B cell (primary cell): ENCODE results near the gene HTT. TPM values are rescaled to one million over a fixed set of nuclear protein-coding genes. Genes with fewer than 3 reads are reported as not detected.

Source experiments
- ATAC-seq: fragments of 200-7000 bp; cut with Tn5 transposase; one replicate; pipeline ENCODE4 v1.10.0; 2021; ENCODE audit warnings: low read depth, mild to moderate bottlenecking, moderate number of reproducible peaks, moderate library complexity
- CTCF ChIA-PET: fragments of 350-600 bp; sonication (Branson Sonifier 250); formaldehyde crosslinking; loops from one replicate; lab custom pipeline; 2021; ENCODE audit warnings: antibody characterized with exemption, inconsistent platforms; lab: Charles Lee
- POLR2A ChIA-PET: fragments of 350-600 bp; sonication (Branson Sonifier 250); formaldehyde crosslinking; loops from one replicate; lab custom pipeline; 2021; ENCODE audit warnings: antibody characterized with exemption; lab: Charles Lee
- DNase-seq: peaks from one replicate; pipeline ENCODE4 v3.0.0; 2013
- H2AFZ ChIP-seq: 2 replicates; pipeline ENCODE4 v1.6.1; 2012; ENCODE audit warnings: mild to moderate bottlenecking, low read depth, low read length; ENCODE audit not compliant: insufficient read depth, poor library complexity, severe bottlenecking
- H3K27ac ChIP-seq, 2 donors: 1 replicate in 1 of 2; 2 replicates in 1 of 2; pipeline ENCODE4 v1.5.1; 2012 to 2013; ENCODE audit warnings: low read length in 2 of 2, mild to moderate bottlenecking in 2 of 2, moderate library complexity in 1 of 2
- H3K27me3 ChIP-seq, 4 experiments: fragments of 200-600 bp in 1 of 4; sonication (generic) in 1 of 4; replicated peaks in 1 of 4; 1 replicate in 2 of 4; 2 replicates in 2 of 4; pipeline versions ENCODE4 v1.6.1 to v1.7.0; 2013 to 2016; ENCODE audit warnings: low read length in 3 of 4, mild to moderate bottlenecking in 2 of 4, mixed read lengths in 1 of 4, moderate library complexity in 1 of 4; ENCODE audit not compliant: insufficient read depth in 4 of 4, control insufficient read depth in 3 of 4; ENCODE audit errors: control extremely low read depth in 1 of 4
- H3K36me3 ChIP-seq, 2 experiments: replicated peaks in 1 of 2; 1 replicate in 1 of 2; 2 replicates in 1 of 2; pipeline versions ENCODE4 v1.6.1 to v1.7.1; 2013; ENCODE audit warnings: low read length in 1 of 2; ENCODE audit not compliant: insufficient read depth in 2 of 2, control insufficient read depth in 1 of 2; ENCODE audit errors: control extremely low read depth in 1 of 2, extremely low read depth in 1 of 2
- H3K4me1 ChIP-seq, 2 donors: fragments of 200-600 bp in 1 of 2; sonication (generic) in 1 of 2; 1 replicate in 1 of 2; 2 replicates in 1 of 2; pipeline versions ENCODE4 v1.5.1 to v1.6.1; 2013 to 2017; ENCODE audit warnings: low read length in 2 of 2; ENCODE audit not compliant: control insufficient read depth in 2 of 2, insufficient read depth in 2 of 2
- H3K4me2 ChIP-seq: replicated peaks from 2 replicates; pipeline ENCODE3; 2012; ENCODE audit warnings: mild to moderate bottlenecking, low read depth, low read length; ENCODE audit not compliant: poor library complexity, severe bottlenecking
- H3K4me3 ChIP-seq, 5 experiments: fragments of 200-600 bp in 1 of 5; sonication (generic) in 1 of 5; 1 replicate in 3 of 5; 2 replicates in 2 of 5; pipeline versions ENCODE4 v1.5.1 to v1.7.0; 2011 to 2016; ENCODE audit warnings: low read length in 4 of 5, mild to moderate bottlenecking in 4 of 5, low read depth in 2 of 5, control low read depth in 1 of 5, moderate library complexity in 1 of 5; ENCODE audit not compliant: insufficient read depth in 1 of 5; ENCODE audit errors: control extremely low read depth in 1 of 5, extremely low read depth in 1 of 5
- H3K79me2 ChIP-seq: fragments of 200-600 bp; sonication (generic); one replicate; pipeline ENCODE4 v1.6.0; 2016; ENCODE audit warnings: low read length; ENCODE audit not compliant: control insufficient read depth, insufficient read depth
- H3K9ac ChIP-seq: fragments of 200-600 bp; sonication (generic); 2 replicates; pipeline ENCODE4 v1.6.1; 2017; ENCODE audit warnings: mild to moderate bottlenecking, low read length, moderate library complexity
- H3K9me3 ChIP-seq, 3 donors: one replicate each; pipeline versions ENCODE4 v1.6.1 to v1.7.1; 2013; ENCODE audit warnings: low read length in 2 of 3; ENCODE audit not compliant: control insufficient read depth in 2 of 3, insufficient read depth in 1 of 3; ENCODE audit errors: control extremely low read depth in 1 of 3
- H4K20me1 ChIP-seq: 2 replicates; pipeline ENCODE4 v1.6.0; 2012; ENCODE audit warnings: mild to moderate bottlenecking, low read length; ENCODE audit not compliant: insufficient read depth, control insufficient read depth, poor library complexity, severe bottlenecking
- H3K27ac Mint-ChIP-seq: one replicate; pipeline ENCODE4 v1.8.0; 2021; ENCODE audit warnings: mixed read lengths
- H3K27me3 Mint-ChIP-seq: one replicate; pipeline ENCODE4 v1.8.0; 2021; ENCODE audit warnings: mixed read lengths
- H3K4me1 Mint-ChIP-seq: one replicate; pipeline ENCODE4 v1.8.0; 2021; ENCODE audit warnings: mixed read lengths
- H3K4me3 Mint-ChIP-seq: one replicate; pipeline ENCODE4 v1.8.0; 2021; ENCODE audit warnings: mixed read lengths
- H3K9me3 Mint-ChIP-seq: one replicate; pipeline ENCODE4 v1.8.0; 2022; ENCODE audit warnings: mixed read lengths; ENCODE audit not compliant: insufficient read depth
- CTCF ChIP-seq: fragments of 200-600 bp; IDR thresholded peaks from one replicate; pipeline ENCODE4 v1.8.0; 2022; ENCODE audit warnings: antibody characterized with exemption, mild to moderate bottlenecking
- EZH2 ChIP-seq: IDR thresholded peaks from 2 replicates; pipeline ENCODE4 v1.6.1; 2012; ENCODE audit warnings: borderline replicate concordance, low read depth, mild to moderate bottlenecking, moderate library complexity, low read length; ENCODE audit not compliant: insufficient read depth, poor library complexity, severe bottlenecking
- WGBS: methylation state at CpG from one replicate; pipeline ENCODE4 v1.1.5; 2013; ENCODE audit warnings: missing lambda C conversion rate; ENCODE audit not compliant: insufficient coverage; 5-methylcytosine and 5-hydroxymethylcytosine counted together
- intact Hi-C: fragments of 100-400 bp; cut with micrococcal nuclease; formaldehyde crosslinking; loops from one replicate; pipeline ENCODE4 v1.10.0; 2022
- polyA plus RNA-seq: library from polyadenylated mRNA; depleted of rRNA; stranded (reverse); fragments of >200 nt; gene quantifications from 2 replicates; pipeline ENCODE4 v1.2.3, GENCODE V29; 2012
- total RNA-seq, 2 donors: library from RNA; stranded (reverse); fragments of 120-200 nt in 1 of 2; gene quantifications; 1 replicate in 1 of 2; 2 replicates in 1 of 2; pipeline versions ENCODE4 v1.2.3 to v1.2.4, GENCODE V29; 2013 to 2022

HTT gene
- total and polyA plus RNA-seq, 2 donors (not counting 1 experiment from before 2014, with no cell fraction given), result 52.8 to 195 TPM

GRCh38 chr4:3213661-3214250 is 139.3 kb downstream of the HTT start:
- CTCF ChIA-PET, result no interaction called here
- Histone ChIP-seq H4K20me1 (no peaks in the 10 kb centered on the region), H3K36me3 (peaks cover 0 to 88% of the 10 kb centered on the region in 2 experiments), H3K79me2 (no peaks in the 10 kb centered on the region), H3K4me3 (no peak overlapping the region), H2AFZ (no peak overlapping the region), H3K9ac (no peak overlapping the region), H3K27me3 (no peaks in the 10 kb centered on the region), H3K4me1 (no peaks in the 10 kb centered on the region), H3K27ac (no peak overlapping the region), H3K4me2 (no peak overlapping the region), H3K9me3 (no peaks in the 10 kb centered on the region)
- Mint-ChIP-seq H3K9me3 (no peaks in the 10 kb centered on the region), H3K4me1 (no peaks in the 10 kb centered on the region), H3K27ac (peak overlapping the region; percentile 38), H3K27me3 (no peaks in the 10 kb centered on the region), H3K4me3 (no peak overlapping the region)
- intact Hi-C loops, result no loop called here
- DNase-seq (no peak), ATAC-seq (no peak)
- POLR2A ChIA-PET, result no interaction called here
- 98% methylated on average over 15 of the region's 15 CpGs for WGBS
- no peak for TF ChIP-seq CTCF
- TF ChIP-seq EZH2, result no peak

GRCh38 chr4:3215256-3215655 is 140.8 kb downstream of the HTT start:
- no peaks in the 10 kb centered on the region for H3K4me1 Mint-ChIP-seq
- CTCF ChIA-PET, result no interaction called here
- Histone ChIP-seq H3K9me3 (no peaks in the 10 kb centered on the region), H3K79me2 (no peaks in the 10 kb centered on the region), H3K4me3 (no peak overlapping the region), H2AFZ (no peak overlapping the region), H3K4me2 (no peak overlapping the region), H3K27me3 (no peaks in the 10 kb centered on the region), H4K20me1 (no peaks in the 10 kb centered on the region), H3K36me3 (peaks cover 0 to 88% of the 10 kb centered on the region in 2 experiments), H3K27ac (no peak overlapping the region), H3K9ac (no peak overlapping the region), H3K4me1 (no peaks in the 10 kb centered on the region)
- H3K4me3 Mint-ChIP-seq, result no peak overlapping the region
- ATAC-seq (no peak), DNase-seq (no peak)
- no peaks in the 10 kb centered on the region for H3K27me3 Mint-ChIP-seq
- 100% methylated on average over 9 of the region's 12 CpGs for WGBS
- H3K27ac Mint-ChIP-seq, result no peak overlapping the region
- no peak for TF ChIP-seq CTCF
- no peak for TF ChIP-seq EZH2
- intact Hi-C loops, result no loop called here
- POLR2A ChIA-PET, result no interaction called here
- no peaks in the 10 kb centered on the region for H3K9me3 Mint-ChIP-seq
